Breast epithelium (tissue), 3 donors: ENCODE data around the gene PRKRIP1.

Source experiments
- POLR2AphosphoS5 ChIP-seq, 3 donors: sonication (generic); formaldehyde crosslinking; IDR thresholded peaks; one replicate each; pipeline ENCODE4 v1.6.1; 2017; ENCODE audit warnings: antibody characterized with exemption in 3 of 3
- TF ChIP-seq, protein P1 (sequence below), 3 donors: fragments of 450-650 bp; IDR thresholded peaks; one replicate each; pipeline ENCODE4 v1.5.1; 2016 to 2017; ENCODE audit warnings: antibody characterized with exemption in 3 of 3, mild to moderate bottlenecking in 3 of 3, moderate library complexity in 3 of 3

GRCh38 chr7:102433219-102434038 lies 37.3 kb downstream of the PRKRIP1 start, which contains the start of gene ORAI2:
- no peak for TF ChIP-seq POLR2AphosphoS5 (IDR thresholded peaks at IDR 0.05)
- TF ChIP-seq, protein P1, sequence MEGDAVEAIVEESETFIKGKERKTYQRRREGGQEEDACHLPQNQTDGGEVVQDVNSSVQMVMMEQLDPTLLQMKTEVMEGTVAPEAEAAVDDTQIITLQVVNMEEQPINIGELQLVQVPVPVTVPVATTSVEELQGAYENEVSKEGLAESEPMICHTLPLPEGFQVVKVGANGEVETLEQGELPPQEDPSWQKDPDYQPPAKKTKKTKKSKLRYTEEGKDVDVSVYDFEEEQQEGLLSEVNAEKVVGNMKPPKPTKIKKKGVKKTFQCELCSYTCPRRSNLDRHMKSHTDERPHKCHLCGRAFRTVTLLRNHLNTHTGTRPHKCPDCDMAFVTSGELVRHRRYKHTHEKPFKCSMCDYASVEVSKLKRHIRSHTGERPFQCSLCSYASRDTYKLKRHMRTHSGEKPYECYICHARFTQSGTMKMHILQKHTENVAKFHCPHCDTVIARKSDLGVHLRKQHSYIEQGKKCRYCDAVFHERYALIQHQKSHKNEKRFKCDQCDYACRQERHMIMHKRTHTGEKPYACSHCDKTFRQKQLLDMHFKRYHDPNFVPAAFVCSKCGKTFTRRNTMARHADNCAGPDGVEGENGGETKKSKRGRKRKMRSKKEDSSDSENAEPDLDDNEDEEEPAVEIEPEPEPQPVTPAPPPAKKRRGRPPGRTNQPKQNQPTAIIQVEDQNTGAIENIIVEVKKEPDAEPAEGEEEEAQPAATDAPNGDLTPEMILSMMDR (IDR thresholded peaks at IDR 0.05): no peak
